HG02970 (cell line): Measurements from ENCODE around the gene GALNT1.

Experiments used
- ATAC-seq: cut with Tn5 transposase; IDR thresholded peaks from one replicate; pipeline ENCODE4 v1.9.1; 2021; ENCODE audit warnings: mild to moderate bottlenecking, moderate library complexity, moderate number of reproducible peaks; ENCODE audit not compliant: unreplicated experiment, low FRiP score

The GALNT1 gene

DNA sequence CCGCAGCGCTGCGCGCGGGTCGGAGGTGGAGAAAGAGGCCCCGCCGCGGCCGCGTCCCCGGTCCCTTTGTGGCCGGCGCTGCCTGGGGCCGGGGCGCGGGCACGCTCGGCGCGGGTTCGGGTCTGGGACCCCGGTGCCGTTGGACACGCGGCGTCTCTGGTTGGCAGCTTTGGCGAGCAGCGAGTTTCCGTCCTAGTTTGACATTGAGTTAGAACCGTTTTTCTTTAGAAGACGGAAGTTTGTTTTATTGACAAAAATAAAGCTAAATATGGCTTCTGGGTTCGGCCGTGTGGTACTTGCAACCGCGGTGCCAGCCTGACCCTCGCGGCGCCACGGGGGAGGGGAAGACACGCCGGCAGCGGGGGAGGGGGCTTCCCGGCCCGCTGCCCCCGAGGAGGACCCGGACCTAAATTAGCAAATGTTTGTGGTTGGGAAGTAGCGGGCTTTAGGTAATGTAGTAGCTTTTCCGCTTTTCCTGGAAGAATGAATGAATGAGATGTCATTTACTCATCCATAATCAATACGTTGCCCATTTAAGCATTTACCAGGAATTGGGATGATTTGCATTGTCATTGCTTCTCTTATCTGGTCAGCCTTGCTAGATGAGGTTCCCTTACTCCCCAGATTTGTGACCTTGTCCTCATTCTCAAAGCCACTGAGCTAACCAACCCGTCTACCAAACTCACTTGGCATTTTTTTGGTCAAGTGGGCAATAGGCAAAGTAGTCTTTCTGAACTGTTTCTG lies 530 bp downstream of the GALNT1 start:
- ATAC-seq: no peak

DNA sequence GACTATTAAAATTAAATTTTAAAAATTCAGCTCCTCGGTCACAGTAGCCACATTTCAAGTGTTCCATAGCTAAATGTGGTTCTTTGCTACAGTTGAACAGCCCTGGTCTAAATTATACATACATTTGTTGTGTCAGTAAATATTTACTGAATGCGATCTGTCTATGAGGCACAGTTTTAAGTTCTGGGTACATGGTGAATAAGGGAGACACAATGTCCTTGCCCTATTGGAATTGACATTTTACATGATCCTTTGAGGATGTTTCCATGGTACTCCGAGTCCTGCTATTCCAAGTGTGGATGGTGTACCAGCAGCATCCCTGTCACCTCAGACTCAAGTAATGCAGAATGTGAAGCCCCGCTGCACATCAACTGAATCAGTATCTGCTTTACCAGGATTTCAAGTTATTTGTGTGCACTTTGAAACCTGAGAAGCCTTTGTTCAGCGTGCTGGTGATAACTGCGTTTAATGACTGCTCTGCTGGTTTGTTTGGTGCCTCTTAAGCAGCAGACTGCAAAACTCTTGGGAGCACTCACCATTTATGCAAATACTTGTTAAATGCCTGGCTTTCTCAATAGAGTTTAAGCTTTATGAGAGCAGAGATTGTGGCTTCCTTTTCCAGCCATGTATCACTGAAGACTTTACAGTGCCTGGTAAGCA lies 1.5 kb downstream of the GALNT1 start:
- no peak for ATAC-seq

- ATAC-seq: no peak
Observed at GRCh38 chr18:35584735-35585134, 3.2 kb downstream of the GALNT1 start.

DNA sequence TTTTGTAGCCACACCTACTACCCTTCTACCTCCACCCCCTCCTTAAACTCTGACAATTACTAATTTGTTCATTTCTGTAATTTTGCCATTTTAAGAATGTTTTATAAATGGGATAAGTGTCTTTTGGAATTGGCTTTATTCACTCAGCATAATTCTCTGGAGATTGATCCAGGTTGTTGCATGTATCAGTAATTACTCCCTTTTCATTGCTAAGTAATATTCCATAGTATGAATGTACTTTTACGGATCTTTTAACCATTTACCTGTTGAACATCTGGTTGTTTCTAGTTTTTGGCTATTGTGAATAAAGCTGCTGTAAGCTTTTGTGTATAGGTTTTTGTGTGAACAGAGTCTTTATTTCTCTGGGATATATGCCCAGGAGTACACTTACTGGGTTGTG lies 4.1 kb downstream of the GALNT1 start:
- no peak for ATAC-seq

- ATAC-seq: no peak
Observed at GRCh38 chr18:35588122-35588521, 6.6 kb downstream of the GALNT1 start.

DNA sequence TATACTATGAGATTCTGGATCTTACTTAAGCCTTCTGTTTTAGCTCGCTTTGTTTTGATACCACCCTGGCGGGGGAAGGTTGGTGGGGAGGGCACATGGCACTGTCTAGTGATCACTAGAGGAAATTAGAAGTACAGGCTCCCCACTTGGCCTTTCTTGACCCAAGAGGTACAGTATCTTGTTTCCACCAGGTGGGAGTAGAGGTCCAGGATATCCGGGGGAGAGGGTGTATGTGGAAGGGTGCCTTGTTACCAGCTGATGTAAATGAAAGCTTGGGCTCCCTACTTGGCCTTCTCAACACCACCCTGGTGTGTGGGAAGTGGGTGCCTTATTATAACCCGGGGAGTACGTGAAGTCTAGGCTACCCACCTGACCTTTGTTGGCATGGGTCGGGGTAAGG lies 7.5 kb downstream of the GALNT1 start:
- ATAC-seq: no peak

- no peak for ATAC-seq
Observed at GRCh38 chr18:35589546-35589945, 8.0 kb downstream of the GALNT1 start.

DNA sequence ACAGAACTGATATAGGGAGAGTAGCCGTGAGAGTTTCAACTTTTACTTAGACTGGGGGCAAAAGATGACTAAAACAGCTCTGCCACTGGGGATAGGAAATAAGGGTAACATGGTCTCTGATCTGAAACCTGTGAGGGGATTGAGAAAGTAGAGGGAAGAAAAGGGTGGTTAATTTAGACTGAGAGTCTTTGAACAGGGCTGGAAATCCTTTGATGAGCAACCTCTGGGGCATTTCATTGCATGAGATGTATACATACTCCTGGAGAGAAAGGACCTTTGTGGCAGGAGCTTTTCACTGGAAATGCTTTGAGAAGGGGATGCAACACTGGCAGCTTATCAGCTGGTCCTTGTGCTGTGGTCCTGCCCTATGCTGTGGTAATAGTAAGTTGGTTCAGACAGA lies 9.4 kb downstream of the GALNT1 start:
- ATAC-seq: no peak

DNA sequence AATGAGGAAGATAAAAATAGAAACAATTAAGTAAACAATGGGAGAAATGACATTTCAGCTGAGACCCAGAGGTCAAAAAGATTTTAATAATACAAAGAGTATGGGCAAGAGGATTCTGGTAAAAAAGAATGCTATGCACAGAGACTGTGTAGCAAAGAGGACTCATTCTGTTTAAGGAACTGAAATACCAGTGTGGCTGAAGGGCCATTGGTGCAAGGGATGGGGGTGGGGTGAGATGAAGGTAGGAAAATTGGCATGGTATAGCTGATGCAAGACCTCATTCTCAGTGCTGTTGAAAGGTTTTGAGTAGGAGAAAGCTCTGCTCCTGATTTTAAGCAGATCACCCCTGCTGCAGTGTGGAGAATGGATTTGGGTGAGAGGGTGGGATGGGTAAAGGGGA lies 10.8 kb downstream of the GALNT1 start:
- ATAC-seq: peak; percentile 87

GRCh38 chr18:35593859-35594258 lies 12.3 kb downstream of the GALNT1 start:
- ATAC-seq: no peak

DNA sequence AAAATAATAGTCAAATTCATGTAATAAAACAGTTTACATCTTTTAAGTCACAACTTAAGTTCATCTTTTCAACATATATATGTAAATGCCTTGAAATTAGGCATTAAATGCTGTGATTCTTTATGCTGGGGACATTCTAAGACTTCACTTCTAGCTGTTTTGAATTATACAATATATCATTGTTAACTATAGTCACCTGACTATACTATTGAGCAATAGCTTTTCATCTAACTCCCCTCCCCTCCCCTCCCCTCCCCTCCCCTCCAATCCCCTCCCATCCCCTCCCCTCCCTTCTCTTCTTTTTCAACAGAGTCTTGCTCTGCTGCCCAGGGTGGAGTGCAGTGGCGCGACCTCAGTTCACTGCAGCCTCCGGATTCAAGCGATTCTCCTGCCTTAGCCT lies 16.2 kb downstream of the GALNT1 start:
- no peak for ATAC-seq

GRCh38 chr18:35602193-35602820 lies 20.8 kb downstream of the GALNT1 start:
- no peak for ATAC-seq

DNA sequence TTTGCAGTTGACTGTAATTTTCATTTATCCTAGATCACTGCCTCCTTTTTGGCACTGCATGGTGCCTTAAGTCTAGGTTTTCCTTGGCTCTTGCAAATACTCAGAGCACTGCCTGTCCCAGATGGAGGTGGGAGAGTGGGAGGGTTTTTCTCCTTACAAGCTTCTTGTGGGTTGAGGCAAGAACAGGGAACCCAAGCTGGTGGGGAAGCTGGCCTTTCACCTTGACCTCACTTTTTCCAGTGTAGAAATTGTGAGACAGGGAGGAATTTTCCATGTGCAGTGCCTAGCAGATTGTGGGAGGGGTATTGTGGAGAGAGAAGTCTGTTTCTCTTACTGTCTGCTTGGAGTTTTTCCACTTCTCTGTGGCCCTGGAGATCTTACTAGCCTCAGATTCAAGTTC lies 21.5 kb downstream of the GALNT1 start:
- ATAC-seq: no peak

- ATAC-seq: no peak
Observed at GRCh38 chr18:35603528-35603927, 22.0 kb downstream of the GALNT1 start.

DNA sequence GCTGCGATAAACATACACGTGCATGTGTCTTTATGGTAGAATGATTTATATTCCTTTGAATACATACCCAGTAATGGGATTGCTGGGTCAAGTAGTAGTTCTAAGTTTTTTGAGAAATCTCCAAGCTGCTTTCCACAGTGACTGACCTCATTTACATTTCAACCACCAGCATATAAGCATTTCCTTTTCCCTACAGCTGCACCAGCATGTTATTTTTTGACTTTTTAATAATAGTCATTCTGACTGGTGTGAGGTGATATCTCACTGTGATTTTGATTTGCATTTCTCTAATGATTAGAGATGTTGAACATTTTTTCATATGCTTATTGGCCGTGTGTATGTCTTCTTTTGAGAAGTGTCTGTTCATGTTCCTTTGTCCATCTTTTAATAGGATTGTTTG lies 22.8 kb downstream of the GALNT1 start:
- no peak for ATAC-seq

DNA sequence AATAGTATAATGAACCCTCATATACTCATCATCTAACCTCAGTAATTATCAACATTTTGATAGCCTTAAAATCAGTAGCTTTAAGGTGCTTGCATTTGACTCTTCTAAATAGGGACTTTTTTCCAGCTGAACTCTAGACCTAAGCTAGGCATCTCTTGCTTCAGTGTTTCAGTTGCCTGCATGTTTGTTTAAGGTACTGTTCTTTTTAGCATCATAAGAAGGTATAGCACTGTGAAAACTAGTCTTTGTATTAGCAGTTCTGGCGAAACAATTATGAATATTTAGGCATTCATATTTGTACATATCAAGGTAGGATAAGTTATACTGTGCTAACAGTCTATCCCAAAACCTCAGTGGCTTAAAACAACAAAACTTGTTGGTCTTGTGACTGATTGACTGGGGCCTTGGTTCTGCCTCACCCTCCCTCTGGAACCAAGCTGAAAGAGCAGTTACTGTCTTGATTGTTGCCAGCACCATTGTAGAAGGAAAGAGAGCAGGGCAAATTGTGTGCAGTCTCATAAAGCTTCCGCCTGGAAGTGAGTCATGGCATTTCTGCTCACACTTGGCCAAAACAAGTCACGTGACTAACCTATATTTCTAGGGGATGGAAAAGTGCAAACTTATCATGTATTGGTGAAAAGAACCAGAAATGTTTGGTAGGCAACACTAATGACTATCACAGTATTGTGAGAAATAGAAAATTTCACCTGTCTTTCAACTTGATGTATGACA lies 24.3 kb downstream of the GALNT1 start:
- ATAC-seq: no peak

- no peak for ATAC-seq
Observed at GRCh38 chr18:35609236-35609635, 27.7 kb downstream of the GALNT1 start.

- no peak for ATAC-seq
Observed at GRCh38 chr18:35610089-35610488, 28.5 kb downstream of the GALNT1 start.

DNA sequence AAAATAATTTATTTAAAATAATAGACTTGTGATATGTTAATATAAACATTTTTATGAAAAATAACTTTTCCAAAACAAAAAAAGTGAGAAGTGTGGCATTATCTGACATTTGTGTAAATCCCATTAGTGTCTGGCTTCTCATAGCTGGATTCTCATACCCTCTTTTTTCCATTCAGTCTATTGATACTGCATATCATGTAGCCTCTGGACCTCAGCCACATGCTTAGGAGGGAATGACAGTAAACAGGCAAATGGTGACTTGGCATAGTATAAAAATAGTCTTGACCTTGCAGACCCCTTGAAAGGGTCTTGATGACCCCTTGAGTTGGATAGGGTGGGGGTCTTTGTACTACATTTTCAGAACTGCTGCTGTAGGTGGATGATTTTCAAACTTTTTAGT lies 29.2 kb downstream of the GALNT1 start:
- ATAC-seq: no peak

- ATAC-seq: no peak
Observed at GRCh38 chr18:35611518-35611917, 30.0 kb downstream of the GALNT1 start.

- ATAC-seq: no peak
Observed at GRCh38 chr18:35616074-35616473, 34.5 kb downstream of the GALNT1 start.
